ENCODE data around the gene TMED4. TPM values are rescaled to one million over a fixed set of nuclear protein-coding genes. Genes with fewer than 3 reads are reported as not detected.

Gene TMED4
- total RNA-seq, 1 donor from 2014 or later, result 61.9 TPM

DNA sequence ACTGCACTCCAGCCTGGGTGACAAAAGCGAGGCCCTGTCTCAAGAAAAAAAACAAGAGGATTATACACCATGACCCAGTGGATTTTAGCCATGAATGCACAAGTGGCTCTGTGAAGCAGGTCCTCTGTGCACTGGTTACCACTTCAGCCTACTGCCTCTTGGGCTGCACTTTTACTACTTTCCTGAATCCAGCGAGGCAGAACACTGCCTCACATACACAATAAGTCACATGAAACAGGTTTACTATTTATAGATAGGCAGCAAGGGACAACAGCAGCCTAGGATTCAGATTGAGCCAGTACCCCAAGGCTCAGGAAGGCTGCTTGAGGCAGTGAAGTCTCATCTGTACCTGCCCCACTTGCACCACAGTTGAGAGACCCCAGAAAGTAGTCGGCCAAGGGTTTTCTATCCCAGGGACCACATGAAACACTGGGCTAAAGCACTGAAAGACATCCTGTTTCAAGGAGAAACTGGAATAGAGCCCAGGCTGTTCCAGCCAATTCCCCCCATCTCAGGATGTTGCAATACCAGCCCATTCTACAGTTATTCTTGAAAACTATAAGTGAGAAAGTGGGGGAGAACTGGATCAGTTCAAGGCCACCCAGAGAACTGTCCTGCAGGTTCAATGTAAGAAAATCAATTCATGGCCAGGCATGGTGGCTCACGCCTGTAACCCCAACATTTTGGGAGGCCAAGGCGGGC, 14.1 kb upstream of the TMED4 start:
- H3K4me3 ChIP-seq, result no peak overlapping the region
- H3K36me3 ChIP-seq, result no peaks in the 10 kb centered on the region
- peak overlapping the region; percentile 80 for H3K27ac ChIP-seq (replicated peaks)
- no peaks in the 10 kb centered on the region for H3K27me3 ChIP-seq (ENCODE audit: low read depth)
- no peaks in the 10 kb centered on the region for H3K9me3 ChIP-seq (replicated peaks)
- peak; percentile 34 for TF ChIP-seq CTCF (IDR thresholded peaks at IDR 0.05; ENCODE audit: borderline replicate concordance)
- H3K4me1 ChIP-seq, result peaks cover 14% of the 10 kb centered on the region
- intact Hi-C loops (cut with micrococcal nuclease), result no loop called here
- no peak for DNase-seq

DNA sequence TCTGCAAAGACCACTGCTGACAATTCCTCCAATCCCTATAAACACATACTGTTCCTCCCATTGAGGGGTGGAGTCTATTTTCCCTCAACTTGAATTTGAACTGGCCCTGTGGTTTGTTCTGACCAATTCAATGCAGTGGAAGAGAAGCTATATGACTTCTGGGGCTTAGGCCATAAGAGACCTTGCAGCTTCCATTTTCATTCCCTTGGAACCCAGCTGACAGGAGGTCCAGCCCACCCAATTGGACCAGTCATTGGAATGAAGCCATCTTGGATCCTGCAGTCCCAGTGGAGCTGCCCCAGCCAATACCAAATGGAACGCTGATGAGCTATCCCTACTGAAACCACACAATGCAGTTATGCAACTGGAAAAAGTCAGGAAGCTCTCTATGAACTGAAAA, 8.9 kb upstream of the TMED4 start:
- H3K27ac ChIP-seq (replicated peaks), result no peak overlapping the region
- no peak for DNase-seq
- no peak for TF ChIP-seq CTCF (IDR thresholded peaks at IDR 0.05; ENCODE audit: borderline replicate concordance)
- H3K4me3 ChIP-seq, result no peak overlapping the region
- H3K9me3 ChIP-seq (replicated peaks), result no peaks in the 10 kb centered on the region
- no peaks in the 10 kb centered on the region for H3K36me3 ChIP-seq
- intact Hi-C loops (cut with micrococcal nuclease), result no loop called here
- peaks cover 10% of the 10 kb centered on the region for H3K4me1 ChIP-seq
- H3K27me3 ChIP-seq (ENCODE audit: low read depth), result no peaks in the 10 kb centered on the region

DNA sequence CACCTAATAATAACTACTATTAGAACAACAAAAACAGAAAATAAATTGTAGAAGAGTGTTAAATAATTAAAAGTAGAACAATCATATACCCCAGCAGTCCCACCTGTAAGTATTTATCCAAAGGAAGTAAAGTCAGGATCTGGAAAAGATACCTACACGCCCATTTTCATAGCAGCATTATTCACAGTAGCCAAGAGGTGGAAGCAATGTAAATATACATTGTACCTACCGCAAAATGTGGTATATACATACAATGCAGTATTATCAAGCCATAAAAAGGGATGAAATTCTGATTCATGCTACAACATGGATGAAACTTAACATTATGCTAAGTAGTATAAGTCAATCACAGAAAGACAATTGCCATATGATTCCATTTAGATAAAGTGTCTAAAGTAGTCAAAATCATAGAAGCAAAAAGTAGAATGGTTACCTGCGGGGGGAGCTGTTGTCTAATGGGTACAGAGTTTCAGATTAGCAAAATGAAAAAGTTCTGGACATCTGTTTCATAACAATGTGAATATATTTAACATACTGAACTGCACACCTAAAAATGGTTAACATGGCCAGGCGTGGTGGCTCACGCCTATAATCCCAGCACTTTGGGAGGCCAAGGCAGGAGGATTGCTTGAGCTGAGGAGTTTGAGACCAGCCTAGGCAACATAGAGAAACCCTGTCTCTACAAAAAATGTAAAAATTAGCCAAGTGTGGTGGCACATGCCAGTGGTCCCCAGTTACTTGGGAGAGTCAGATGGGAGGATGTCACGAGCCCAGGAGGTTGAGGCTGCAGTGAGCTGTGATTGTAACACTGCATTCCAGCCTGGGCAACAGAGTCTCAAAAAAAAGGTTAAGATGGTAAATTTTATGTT, 6.0 kb upstream of the TMED4 start:
- H3K27ac ChIP-seq (replicated peaks), result peak overlapping the region; percentile 43
- H3K27me3 ChIP-seq (ENCODE audit: low read depth), result no peaks in the 10 kb centered on the region
- TF ChIP-seq CTCF (IDR thresholded peaks at IDR 0.05; ENCODE audit: borderline replicate concordance), result peak; percentile 74
- no peaks in the 10 kb centered on the region for H3K9me3 ChIP-seq (replicated peaks)
- H3K36me3 ChIP-seq, result no peaks in the 10 kb centered on the region
- intact Hi-C loops (cut with micrococcal nuclease), result loop anchor here (5.0 to 10.0 kb wide), 2 partner anchors 257 to 334 kb away; partner anchors contain the start of gene H2AZ2
- H3K4me3 ChIP-seq, result no peak overlapping the region
- H3K4me1 ChIP-seq, result peaks cover 5% of the 10 kb centered on the region
- no peak for DNase-seq

DNA sequence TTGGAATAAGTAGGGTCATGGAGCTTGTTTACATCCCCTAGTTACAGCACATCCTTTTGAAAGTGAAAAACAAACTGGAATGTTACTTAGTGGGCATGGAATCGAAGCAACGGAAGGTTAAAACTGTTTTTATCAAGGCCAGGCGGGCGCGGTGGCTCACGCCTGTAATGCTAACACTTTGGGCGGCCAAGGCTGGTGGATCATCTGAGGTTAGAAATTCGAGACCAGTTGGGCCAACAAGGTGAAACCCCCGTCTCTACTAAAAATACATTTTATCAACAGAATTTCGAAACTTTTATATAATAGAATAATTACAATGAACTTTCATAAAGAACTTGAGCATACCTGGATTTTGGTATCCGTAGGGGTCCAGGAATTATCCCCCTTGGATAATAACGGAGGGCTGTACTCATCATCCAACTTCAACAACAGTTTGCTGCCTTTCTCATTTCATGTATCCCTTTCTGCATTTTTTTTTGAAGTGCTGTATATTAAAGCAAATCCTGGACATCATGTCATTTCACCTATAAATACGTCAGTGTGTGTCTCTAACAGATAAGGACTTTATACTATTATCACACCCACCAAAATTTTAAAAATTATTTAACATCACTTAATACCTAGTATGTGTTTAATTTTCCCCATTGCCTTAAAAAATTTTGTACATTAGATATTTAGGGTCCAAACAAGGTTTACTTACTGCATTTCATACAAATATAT, 1.3 kb upstream of the TMED4 start:
- no peak for DNase-seq
- no peak for TF ChIP-seq CTCF (IDR thresholded peaks at IDR 0.05; ENCODE audit: borderline replicate concordance)
- H3K36me3 ChIP-seq, result peaks cover 27% of the 10 kb centered on the region
- peak overlapping the region; percentile 96 for H3K27ac ChIP-seq (replicated peaks)
- intact Hi-C loops (cut with micrococcal nuclease), result loop anchor here (10.0 kb wide), 1 partner anchor 261 kb away; the partner anchor contains the start of gene H2AZ2
- H3K4me1 ChIP-seq, result peaks cover 34% of the 10 kb centered on the region
- no peaks in the 10 kb centered on the region for H3K9me3 ChIP-seq (replicated peaks)
- peak overlapping the region; percentile 86 for H3K4me3 ChIP-seq
- no peaks in the 10 kb centered on the region for H3K27me3 ChIP-seq (ENCODE audit: low read depth)

Measured in left ventricle myocardium inferior (tissue), 1 donor.